ENCODE results near the gene PRR14.

DNA sequence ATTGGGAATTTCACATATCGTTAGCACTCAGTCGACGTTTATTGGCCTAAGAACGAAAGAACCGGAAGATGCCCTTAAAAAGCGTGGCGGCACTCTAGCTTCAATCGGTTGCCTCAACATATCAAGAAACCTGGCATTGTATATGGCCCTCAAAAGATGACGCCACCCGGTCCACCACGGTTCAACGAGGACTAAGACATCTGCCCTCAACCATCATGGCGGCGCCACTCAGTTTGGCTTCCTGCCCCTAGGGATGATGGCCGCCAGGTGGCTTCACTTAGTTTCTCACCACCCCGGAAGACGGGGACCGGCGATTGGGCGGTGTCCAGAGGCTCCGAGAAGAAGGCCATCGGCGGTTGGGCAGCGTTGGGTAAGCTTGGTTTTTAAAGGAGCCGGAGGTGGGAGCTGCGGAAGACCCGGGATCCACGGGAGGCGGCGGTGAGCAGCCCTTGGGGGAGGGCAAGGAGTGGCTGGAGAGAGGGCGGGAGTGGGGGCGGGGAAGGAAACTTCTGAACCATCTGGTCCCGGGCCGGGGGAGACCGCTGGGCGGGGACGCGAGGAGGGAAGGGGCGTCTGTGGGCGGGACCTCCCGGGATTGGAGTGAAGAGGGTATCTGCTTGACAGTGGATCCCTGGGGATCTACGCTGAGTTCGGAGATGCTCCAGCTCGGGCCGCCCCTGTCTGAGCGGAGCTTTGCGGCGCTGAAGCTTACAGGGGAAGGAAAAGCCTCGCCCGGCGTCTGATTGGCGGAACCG is at the start of gene PRR14:
- TF ChIP-seq POLR2A (IDR thresholded peaks at IDR 0.05; ENCODE audit: control extremely low read depth in 1 of 2, low read depth in 2 of 2, low read length in 2 of 2) (no peak; a peak in 1 of 3 replicates), CEBPB (IDR thresholded peaks at IDR 0.05; ENCODE audit: low read depth, low read length) (peak; percentile 47), SP1 (IDR thresholded peaks at IDR 0.05; ENCODE audit: low read depth, low read length) (peak; percentile 98), GTF2F1 (IDR thresholded peaks at IDR 0.05; ENCODE audit: borderline replicate concordance, low read depth, low read length) (no peak), EZH2 (IDR thresholded peaks at IDR 0.05; ENCODE audit: low read depth, low read length, severe bottlenecking) (no peak)
- TF ChIP-seq, protein P1, sequence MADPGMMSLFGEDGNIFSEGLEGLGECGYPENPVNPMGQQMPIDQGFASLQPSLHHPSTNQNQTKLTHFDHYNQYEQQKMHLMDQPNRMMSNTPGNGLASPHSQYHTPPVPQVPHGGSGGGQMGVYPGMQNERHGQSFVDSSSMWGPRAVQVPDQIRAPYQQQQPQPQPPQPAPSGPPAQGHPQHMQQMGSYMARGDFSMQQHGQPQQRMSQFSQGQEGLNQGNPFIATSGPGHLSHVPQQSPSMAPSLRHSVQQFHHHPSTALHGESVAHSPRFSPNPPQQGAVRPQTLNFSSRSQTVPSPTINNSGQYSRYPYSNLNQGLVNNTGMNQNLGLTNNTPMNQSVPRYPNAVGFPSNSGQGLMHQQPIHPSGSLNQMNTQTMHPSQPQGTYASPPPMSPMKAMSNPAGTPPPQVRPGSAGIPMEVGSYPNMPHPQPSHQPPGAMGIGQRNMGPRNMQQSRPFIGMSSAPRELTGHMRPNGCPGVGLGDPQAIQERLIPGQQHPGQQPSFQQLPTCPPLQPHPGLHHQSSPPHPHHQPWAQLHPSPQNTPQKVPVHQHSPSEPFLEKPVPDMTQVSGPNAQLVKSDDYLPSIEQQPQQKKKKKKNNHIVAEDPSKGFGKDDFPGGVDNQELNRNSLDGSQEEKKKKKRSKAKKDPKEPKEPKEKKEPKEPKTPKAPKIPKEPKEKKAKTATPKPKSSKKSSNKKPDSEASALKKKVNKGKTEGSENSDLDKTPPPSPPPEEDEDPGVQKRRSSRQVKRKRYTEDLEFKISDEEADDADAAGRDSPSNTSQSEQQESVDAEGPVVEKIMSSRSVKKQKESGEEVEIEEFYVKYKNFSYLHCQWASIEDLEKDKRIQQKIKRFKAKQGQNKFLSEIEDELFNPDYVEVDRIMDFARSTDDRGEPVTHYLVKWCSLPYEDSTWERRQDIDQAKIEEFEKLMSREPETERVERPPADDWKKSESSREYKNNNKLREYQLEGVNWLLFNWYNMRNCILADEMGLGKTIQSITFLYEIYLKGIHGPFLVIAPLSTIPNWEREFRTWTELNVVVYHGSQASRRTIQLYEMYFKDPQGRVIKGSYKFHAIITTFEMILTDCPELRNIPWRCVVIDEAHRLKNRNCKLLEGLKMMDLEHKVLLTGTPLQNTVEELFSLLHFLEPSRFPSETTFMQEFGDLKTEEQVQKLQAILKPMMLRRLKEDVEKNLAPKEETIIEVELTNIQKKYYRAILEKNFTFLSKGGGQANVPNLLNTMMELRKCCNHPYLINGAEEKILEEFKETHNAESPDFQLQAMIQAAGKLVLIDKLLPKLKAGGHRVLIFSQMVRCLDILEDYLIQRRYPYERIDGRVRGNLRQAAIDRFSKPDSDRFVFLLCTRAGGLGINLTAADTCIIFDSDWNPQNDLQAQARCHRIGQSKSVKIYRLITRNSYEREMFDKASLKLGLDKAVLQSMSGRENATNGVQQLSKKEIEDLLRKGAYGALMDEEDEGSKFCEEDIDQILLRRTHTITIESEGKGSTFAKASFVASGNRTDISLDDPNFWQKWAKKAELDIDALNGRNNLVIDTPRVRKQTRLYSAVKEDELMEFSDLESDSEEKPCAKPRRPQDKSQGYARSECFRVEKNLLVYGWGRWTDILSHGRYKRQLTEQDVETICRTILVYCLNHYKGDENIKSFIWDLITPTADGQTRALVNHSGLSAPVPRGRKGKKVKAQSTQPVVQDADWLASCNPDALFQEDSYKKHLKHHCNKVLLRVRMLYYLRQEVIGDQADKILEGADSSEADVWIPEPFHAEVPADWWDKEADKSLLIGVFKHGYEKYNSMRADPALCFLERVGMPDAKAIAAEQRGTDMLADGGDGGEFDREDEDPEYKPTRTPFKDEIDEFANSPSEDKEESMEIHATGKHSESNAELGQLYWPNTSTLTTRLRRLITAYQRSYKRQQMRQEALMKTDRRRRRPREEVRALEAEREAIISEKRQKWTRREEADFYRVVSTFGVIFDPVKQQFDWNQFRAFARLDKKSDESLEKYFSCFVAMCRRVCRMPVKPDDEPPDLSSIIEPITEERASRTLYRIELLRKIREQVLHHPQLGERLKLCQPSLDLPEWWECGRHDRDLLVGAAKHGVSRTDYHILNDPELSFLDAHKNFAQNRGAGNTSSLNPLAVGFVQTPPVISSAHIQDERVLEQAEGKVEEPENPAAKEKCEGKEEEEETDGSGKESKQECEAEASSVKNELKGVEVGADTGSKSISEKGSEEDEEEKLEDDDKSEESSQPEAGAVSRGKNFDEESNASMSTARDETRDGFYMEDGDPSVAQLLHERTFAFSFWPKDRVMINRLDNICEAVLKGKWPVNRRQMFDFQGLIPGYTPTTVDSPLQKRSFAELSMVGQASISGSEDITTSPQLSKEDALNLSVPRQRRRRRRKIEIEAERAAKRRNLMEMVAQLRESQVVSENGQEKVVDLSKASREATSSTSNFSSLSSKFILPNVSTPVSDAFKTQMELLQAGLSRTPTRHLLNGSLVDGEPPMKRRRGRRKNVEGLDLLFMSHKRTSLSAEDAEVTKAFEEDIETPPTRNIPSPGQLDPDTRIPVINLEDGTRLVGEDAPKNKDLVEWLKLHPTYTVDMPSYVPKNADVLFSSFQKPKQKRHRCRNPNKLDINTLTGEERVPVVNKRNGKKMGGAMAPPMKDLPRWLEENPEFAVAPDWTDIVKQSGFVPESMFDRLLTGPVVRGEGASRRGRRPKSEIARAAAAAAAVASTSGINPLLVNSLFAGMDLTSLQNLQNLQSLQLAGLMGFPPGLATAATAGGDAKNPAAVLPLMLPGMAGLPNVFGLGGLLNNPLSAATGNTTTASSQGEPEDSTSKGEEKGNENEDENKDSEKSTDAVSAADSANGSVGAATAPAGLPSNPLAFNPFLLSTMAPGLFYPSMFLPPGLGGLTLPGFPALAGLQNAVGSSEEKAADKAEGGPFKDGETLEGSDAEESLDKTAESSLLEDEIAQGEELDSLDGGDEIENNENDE (IDR thresholded peaks at IDR 0.05; ENCODE audit: insufficient replicate concordance, low read length), result no peak
- TF ChIP-seq, protein P2, sequence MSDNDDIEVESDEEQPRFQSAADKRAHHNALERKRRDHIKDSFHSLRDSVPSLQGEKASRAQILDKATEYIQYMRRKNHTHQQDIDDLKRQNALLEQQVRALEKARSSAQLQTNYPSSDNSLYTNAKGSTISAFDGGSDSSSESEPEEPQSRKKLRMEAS (IDR thresholded peaks at IDR 0.05), result peak; percentile 61
- TF ChIP-seq, protein P3, sequence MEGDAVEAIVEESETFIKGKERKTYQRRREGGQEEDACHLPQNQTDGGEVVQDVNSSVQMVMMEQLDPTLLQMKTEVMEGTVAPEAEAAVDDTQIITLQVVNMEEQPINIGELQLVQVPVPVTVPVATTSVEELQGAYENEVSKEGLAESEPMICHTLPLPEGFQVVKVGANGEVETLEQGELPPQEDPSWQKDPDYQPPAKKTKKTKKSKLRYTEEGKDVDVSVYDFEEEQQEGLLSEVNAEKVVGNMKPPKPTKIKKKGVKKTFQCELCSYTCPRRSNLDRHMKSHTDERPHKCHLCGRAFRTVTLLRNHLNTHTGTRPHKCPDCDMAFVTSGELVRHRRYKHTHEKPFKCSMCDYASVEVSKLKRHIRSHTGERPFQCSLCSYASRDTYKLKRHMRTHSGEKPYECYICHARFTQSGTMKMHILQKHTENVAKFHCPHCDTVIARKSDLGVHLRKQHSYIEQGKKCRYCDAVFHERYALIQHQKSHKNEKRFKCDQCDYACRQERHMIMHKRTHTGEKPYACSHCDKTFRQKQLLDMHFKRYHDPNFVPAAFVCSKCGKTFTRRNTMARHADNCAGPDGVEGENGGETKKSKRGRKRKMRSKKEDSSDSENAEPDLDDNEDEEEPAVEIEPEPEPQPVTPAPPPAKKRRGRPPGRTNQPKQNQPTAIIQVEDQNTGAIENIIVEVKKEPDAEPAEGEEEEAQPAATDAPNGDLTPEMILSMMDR (IDR thresholded peaks at IDR 0.05; ENCODE audit: control extremely low read depth in 1 of 3, insufficient read depth in 1 of 3, low read depth in 1 of 3, low read length in 3 of 3), result no peak

All from H1 (cell line).